Articular chondrocyte of knee joint (primary cell): Measurements from ENCODE around the gene MGP. TPM values are rescaled to one million over a fixed set of nuclear protein-coding genes. Genes with fewer than 3 reads are reported as not detected.

Source experiments
- total RNA-seq: library from RNA; depleted of rRNA; stranded (reverse); fragments of >200 nt; gene quantifications from 2 replicates; pipeline ENCODE4 v1.2.3, GENCODE V29; 2012

MGP gene
- 63.6 and 73.9 TPM in 2 replicates for total RNA-seq

DNA sequence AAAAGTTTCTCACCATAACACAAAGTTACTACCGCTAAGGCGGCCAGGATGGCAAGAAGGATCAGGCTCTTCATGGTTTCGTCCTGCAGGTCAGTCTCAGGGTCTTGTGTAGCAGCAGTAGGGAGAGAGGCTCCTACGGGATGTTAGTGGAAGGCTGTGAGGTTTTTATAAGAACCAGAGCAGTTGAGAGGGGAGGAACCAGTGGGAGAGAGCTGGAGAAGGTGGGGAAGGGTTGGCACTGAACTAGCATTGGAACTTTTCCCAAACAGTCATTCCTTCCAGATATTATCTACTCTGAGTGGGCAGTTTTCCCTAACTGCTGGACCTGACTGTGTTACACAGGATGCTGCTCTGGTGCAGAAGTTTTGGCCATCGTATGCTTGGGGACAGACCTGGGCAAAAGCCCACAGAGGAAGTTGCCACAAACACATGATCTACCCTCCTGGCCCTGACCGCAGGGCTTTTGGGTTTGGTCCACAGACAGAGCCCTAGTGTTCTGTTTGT, at the start of gene MGP:
TSS of gene MGP (minus strand) at position 137 of the 504 bp plus-strand sequence. CDS start at position 74, 63 bp downstream.

GRCh38 chr12:14843425-14843887, 42.2 kb downstream of the MGP start, which contains the start of gene ART4:
TSS of gene ART4 (minus strand) at chr12:14843526. CDS start at chr12:14843113, 413 bp downstream.

Other genes with a start within 250 kb of the MGP start
- gene GUCY2C, start 189.3 kb downstream of the MGP start, total RNA-seq: 0.11 TPM in 1 of 2 replicates, not detected in the other
- gene WBP11, start 82.4 kb downstream of the MGP start, total RNA-seq: 16.3 and 18.7 TPM in 2 replicates
- gene C12orf60, start 82.2 kb downstream of the MGP start, total RNA-seq: 1.6 and 1.9 TPM in 2 replicates
- gene SMCO3, start 71.7 kb downstream of the MGP start, total RNA-seq: 0.11 and 0.13 TPM in 2 replicates
- gene ART4, start 42.3 kb downstream of the MGP start, total RNA-seq: 0.11 TPM in 1 of 2 replicates, not detected in the other
- gene ERP27, start 52.7 kb upstream of the MGP start, total RNA-seq: not detected in 2 replicates
- gene ARHGDIB, start 75.7 kb upstream of the MGP start, total RNA-seq: 2.9 and 6.3 TPM in 2 replicates
- gene PDE6H, start 87.2 kb upstream of the MGP start, total RNA-seq: not detected in 2 replicates